Stomach smooth muscle (tissue), 2 donors: Measurements from ENCODE around the gene CFAP43.
A peak's percentile ranks its signal among the peaks of the same experiment; 100 is the strongest.

ENCODE experiments used
- H3K27ac ChIP-seq: one replicate; pipeline ENCODE4 v1.7.0; 2013; ENCODE audit warnings: mild to moderate bottlenecking, low read length, inconsistent platforms
- H3K27me3 ChIP-seq, 2 donors: one replicate each; pipeline ENCODE4 v1.7.0; 2013; ENCODE audit warnings: low read length in 2 of 2; ENCODE audit not compliant: insufficient read depth in 2 of 2, control insufficient read depth in 1 of 2
- H3K36me3 ChIP-seq, 2 donors: one replicate each; pipeline ENCODE4 v1.7.0; 2013; ENCODE audit warnings: low read length in 2 of 2; ENCODE audit not compliant: control insufficient read depth in 2 of 2, insufficient read depth in 2 of 2
- H3K4me1 ChIP-seq: one replicate; pipeline ENCODE4 v1.7.0; 2013; ENCODE audit warnings: low read length; ENCODE audit not compliant: control insufficient read depth, insufficient read depth
- H3K4me3 ChIP-seq, 2 donors: one replicate each; pipeline ENCODE4 v1.7.0; 2013; ENCODE audit warnings: low read length in 2 of 2
- H3K9ac ChIP-seq, 2 donors: one replicate each; pipeline ENCODE4 v1.7.0; 2013; ENCODE audit warnings: low read length in 2 of 2, mild to moderate bottlenecking in 1 of 2
- H3K9me3 ChIP-seq, 2 donors: one replicate each; pipeline ENCODE4 v1.7.0; 2013; ENCODE audit warnings: low read length in 2 of 2; ENCODE audit not compliant: control insufficient read depth in 2 of 2
- donor health status: healthy.
- donor health status: Pancreatic carcinoma.

Gene CFAP43

GRCh38 chr10:104142081-104142480, 90.1 kb downstream of the CFAP43 start:
- H3K4me3 ChIP-seq: no peak overlapping the region
- no peaks in the 10 kb centered on the region for H3K4me1 ChIP-seq
- no peak overlapping the region for H3K9ac ChIP-seq
- H3K9me3 ChIP-seq: no peaks in the 10 kb centered on the region
- H3K27ac ChIP-seq: no peak overlapping the region
- no peaks in the 10 kb centered on the region for H3K36me3 ChIP-seq
- no peaks in the 10 kb centered on the region for H3K27me3 ChIP-seq

GRCh38 chr10:104139221-104139620, 92.9 kb downstream of the CFAP43 start:
- Histone ChIP-seq H3K9ac (no peak overlapping the region), H3K27me3 (no peaks in the 10 kb centered on the region), H3K27ac (no peak overlapping the region), H3K9me3 (no peaks in the 10 kb centered on the region), H3K4me3 (no peak overlapping the region), H3K36me3 (no peaks in the 10 kb centered on the region), H3K4me1 (no peaks in the 10 kb centered on the region)

GRCh38 chr10:104138131-104138530, 94.0 kb downstream of the CFAP43 start:
- H3K4me3 ChIP-seq: no peak overlapping the region
- H3K9me3 ChIP-seq: no peaks in the 10 kb centered on the region
- no peak overlapping the region for H3K27ac ChIP-seq
- H3K36me3 ChIP-seq: no peaks in the 10 kb centered on the region
- no peaks in the 10 kb centered on the region for H3K27me3 ChIP-seq
- no peak overlapping the region for H3K9ac ChIP-seq
- no peaks in the 10 kb centered on the region for H3K4me1 ChIP-seq

- H3K4me1 ChIP-seq: no peaks in the 10 kb centered on the region
- no peaks in the 10 kb centered on the region for H3K36me3 ChIP-seq
- no peaks in the 10 kb centered on the region for H3K9me3 ChIP-seq
- no peak overlapping the region for H3K27ac ChIP-seq
- no peak overlapping the region for H3K4me3 ChIP-seq
- no peaks in the 10 kb centered on the region for H3K27me3 ChIP-seq
- H3K9ac ChIP-seq: no peak overlapping the region
Measured at GRCh38 chr10:104130041-104130440, 102.1 kb downstream of the CFAP43 start.

- H3K27ac ChIP-seq: no peak overlapping the region
- no peaks in the 10 kb centered on the region for H3K9me3 ChIP-seq
- H3K9ac ChIP-seq: no peak overlapping the region
- no peak overlapping the region for H3K4me3 ChIP-seq
- no peaks in the 10 kb centered on the region for H3K4me1 ChIP-seq
- no peaks in the 10 kb centered on the region for H3K27me3 ChIP-seq
- H3K36me3 ChIP-seq: no peaks in the 10 kb centered on the region
Measured at GRCh38 chr10:104128214-104128613, 104.0 kb downstream of the CFAP43 start.

- H3K27ac ChIP-seq: no peak overlapping the region
- H3K36me3 ChIP-seq: no peaks in the 10 kb centered on the region
- H3K27me3 ChIP-seq: no peaks in the 10 kb centered on the region
- H3K9ac ChIP-seq: no peak overlapping the region
- no peak overlapping the region for H3K4me3 ChIP-seq
- H3K4me1 ChIP-seq: no peaks in the 10 kb centered on the region
- H3K9me3 ChIP-seq: no peaks in the 10 kb centered on the region
Measured at GRCh38 chr10:104127411-104127810, 104.8 kb downstream of the CFAP43 start.

- no peaks in the 10 kb centered on the region for H3K27me3 ChIP-seq
- H3K27ac ChIP-seq: no peak overlapping the region
- no peak overlapping the region for H3K9ac ChIP-seq
- H3K4me1 ChIP-seq: no peaks in the 10 kb centered on the region
- H3K36me3 ChIP-seq: no peaks in the 10 kb centered on the region
- no peak overlapping the region for H3K4me3 ChIP-seq
- H3K9me3 ChIP-seq: no peaks in the 10 kb centered on the region
Measured at GRCh38 chr10:104123397-104123796, 108.8 kb downstream of the CFAP43 start.

GRCh38 chr10:104122225-104123107, 109.7 kb downstream of the CFAP43 start:
- H3K4me3 ChIP-seq: peak overlapping the region; percentile 80 to 89
- H3K27ac ChIP-seq: peak overlapping the region; percentile 80
- H3K9ac ChIP-seq: peak overlapping the region; percentile 83 to 91
- no peaks in the 10 kb centered on the region for H3K36me3 ChIP-seq
- H3K4me1 ChIP-seq: no peaks in the 10 kb centered on the region
- no peaks in the 10 kb centered on the region for H3K9me3 ChIP-seq
- H3K27me3 ChIP-seq: no peaks in the 10 kb centered on the region

GRCh38 chr10:104121485-104122224, 110.5 kb downstream of the CFAP43 start, which contains the start of gene SFR1:
Gene SFR1, plus strand, starts transcription at chr10:104122171. Its CDS starts 13 bp downstream, at chr10:104122184.
- peak within 1 kb of the TSS; percentile 80 to 89 for H3K4me3 ChIP-seq

GRCh38 chr10:104120903-104121484, 111.2 kb downstream of the CFAP43 start:
- Histone ChIP-seq H3K4me3 (peak overlapping the region; percentile 79 to 89), H3K27me3 (no peaks in the 10 kb centered on the region), H3K4me1 (no peaks in the 10 kb centered on the region), H3K27ac (peak overlapping the region; percentile 98), H3K9me3 (no peaks in the 10 kb centered on the region), H3K9ac (peak overlapping the region; percentile 92 to 95), H3K36me3 (no peaks in the 10 kb centered on the region)

More at GRCh38 chr10:104121485-104122224, 110.5 kb downstream of the CFAP43 start, which contains the start of gene SFR1:
- H3K27ac ChIP-seq: peak within 1 kb of the TSS; percentile 98
- H3K36me3 ChIP-seq: no peaks in the 10 kb centered on the region
- H3K9me3 ChIP-seq: no peaks in the 10 kb centered on the region
- H3K9ac ChIP-seq: peak within 1 kb of the TSS; percentile 92 to 95
- no peaks in the 10 kb centered on the region for H3K4me1 ChIP-seq
- H3K27me3 ChIP-seq: no peaks in the 10 kb centered on the region
